Ectodermal cell (in vitro differentiated cells): ENCODE results near the gene SEC61A1.

Experiments used
- H3K27ac ChIP-seq: 2 replicates; pipeline ENCODE4 v1.7.0; 2013; ENCODE audit warnings: mild to moderate bottlenecking, low read depth, low read length; ENCODE audit not compliant: insufficient read depth, poor library complexity, severe bottlenecking
- H3K27me3 ChIP-seq: 2 replicates; pipeline ENCODE4 v1.7.0; 2013; ENCODE audit warnings: mild to moderate bottlenecking, low read length; ENCODE audit not compliant: insufficient read depth, control insufficient read depth, poor library complexity, severe bottlenecking
- H3K36me3 ChIP-seq: one replicate; pipeline ENCODE4 v1.7.0; 2013; ENCODE audit warnings: low read length; ENCODE audit not compliant: control insufficient read depth, insufficient read depth
- H3K4me1 ChIP-seq: one replicate; pipeline ENCODE4 v1.7.0; 2013; ENCODE audit warnings: low read length; ENCODE audit not compliant: control insufficient read depth, insufficient read depth
- H3K4me3 ChIP-seq: 2 replicates; pipeline ENCODE4 v1.7.0; 2013; ENCODE audit warnings: low read depth, low read length, control low read depth; ENCODE audit not compliant: insufficient read depth
- H3K9me3 ChIP-seq: 2 replicates; pipeline ENCODE4 v1.7.0; 2013; ENCODE audit warnings: mild to moderate bottlenecking, low read length, moderate library complexity; ENCODE audit not compliant: control insufficient read depth
- WGBS, 2 experiments: methylation state at CpG; one replicate each; pipeline ENCODE4 v1.1.7; 2013; ENCODE audit warnings: missing lambda C conversion rate in 2 of 2; 5-methylcytosine and 5-hydroxymethylcytosine counted together

The SEC61A1 gene

GRCh38 chr3:128021768-128022372 is 30.4 kb upstream of the SEC61A1 start:
- Histone ChIP-seq H3K27ac (no peak overlapping the region), H3K27me3 (no peaks in the 10 kb centered on the region), H3K4me3 (no peak overlapping the region), H3K9me3 (no peaks in the 10 kb centered on the region), H3K4me1 (no peaks in the 10 kb centered on the region), H3K36me3 (no peaks in the 10 kb centered on the region)
- 89 to 91% methylated on average over 10 of the region's 10 CpGs for WGBS, 2 experiments

GRCh38 chr3:128033102-128033501 is 19.1 kb upstream of the SEC61A1 start:
- Histone ChIP-seq H3K27ac (no peak overlapping the region), H3K4me1 (no peaks in the 10 kb centered on the region), H3K9me3 (no peaks in the 10 kb centered on the region), H3K36me3 (no peaks in the 10 kb centered on the region), H3K4me3 (no peak overlapping the region), H3K27me3 (no peaks in the 10 kb centered on the region)

- 79 to 88% methylated on average over 1 of the region's 1 CpG for whole genome bisulfite sequencing, 2 experiments
Observed at GRCh38 chr3:128036119-128036518, 16.1 kb upstream of the SEC61A1 start.

GRCh38 chr3:128040041-128040440 is 12.2 kb upstream of the SEC61A1 start:
- 81 to 97% methylated on average over 3 of the region's 3 CpGs for WGBS, 2 experiments

More at GRCh38 chr3:128036119-128036518, 16.1 kb upstream of the SEC61A1 start:
- Histone ChIP-seq H3K27me3 (peaks cover 10% of the 10 kb centered on the region), H3K27ac (no peak overlapping the region), H3K4me1 (no peaks in the 10 kb centered on the region), H3K4me3 (no peak overlapping the region), H3K9me3 (no peaks in the 10 kb centered on the region), H3K36me3 (no peaks in the 10 kb centered on the region)

GRCh38 chr3:128040660-128041059 is 11.6 kb upstream of the SEC61A1 start:
- Histone ChIP-seq H3K36me3 (no peaks in the 10 kb centered on the region), H3K27ac (no peak overlapping the region), H3K4me1 (no peaks in the 10 kb centered on the region), H3K9me3 (no peaks in the 10 kb centered on the region), H3K4me3 (no peak overlapping the region), H3K27me3 (peaks cover 21% of the 10 kb centered on the region)
- whole genome bisulfite sequencing, 2 experiments, result 71 to 80% methylated on average over 1 of the region's 1 CpG

More at GRCh38 chr3:128040041-128040440, 12.2 kb upstream of the SEC61A1 start:
- peaks cover 21% of the 10 kb centered on the region for H3K27me3 ChIP-seq
- no peaks in the 10 kb centered on the region for H3K36me3 ChIP-seq
- H3K4me1 ChIP-seq, result no peaks in the 10 kb centered on the region
- H3K4me3 ChIP-seq, result no peak overlapping the region
- no peak overlapping the region for H3K27ac ChIP-seq
- no peaks in the 10 kb centered on the region for H3K9me3 ChIP-seq

- Histone ChIP-seq H3K4me3 (no peak overlapping the region), H3K9me3 (no peaks in the 10 kb centered on the region), H3K36me3 (no peaks in the 10 kb centered on the region), H3K4me1 (no peaks in the 10 kb centered on the region), H3K27ac (no peak overlapping the region), H3K27me3 (peaks cover 21% of the 10 kb centered on the region)
- WGBS, 2 experiments, result 78 to 100% methylated on average over 1 of the region's 1 CpG
Observed at GRCh38 chr3:128041344-128041743, 10.9 kb upstream of the SEC61A1 start.

- 82 to 90% methylated on average over 3 of the region's 3 CpGs for WGBS, 2 experiments
- peaks cover 12% of the 10 kb centered on the region for H3K4me1 ChIP-seq
- H3K27ac ChIP-seq, result no peak overlapping the region
- H3K9me3 ChIP-seq, result no peaks in the 10 kb centered on the region
- H3K36me3 ChIP-seq, result peaks cover 8% of the 10 kb centered on the region
- H3K27me3 ChIP-seq, result peaks cover 4% of the 10 kb centered on the region
- no peak overlapping the region for H3K4me3 ChIP-seq
Observed at GRCh38 chr3:128050597-128050996, 1.6 kb upstream of the SEC61A1 start.

- H3K27me3 ChIP-seq, result peaks cover 4% of the 10 kb centered on the region
- peaks cover 12% of the 10 kb centered on the region for H3K4me1 ChIP-seq
- no peak overlapping the region for H3K27ac ChIP-seq
- WGBS, 2 experiments, result 14 to 15% methylated on average over 10 of the region's 10 CpGs
- peaks cover 12% of the 10 kb centered on the region for H3K36me3 ChIP-seq
- H3K4me3 ChIP-seq, result peak overlapping the region; percentile 78
- H3K9me3 ChIP-seq, result no peaks in the 10 kb centered on the region
Observed at GRCh38 chr3:128051459-128051836, 789 bp upstream of the SEC61A1 start.

- Histone ChIP-seq H3K4me1 (peaks cover 12% of the 10 kb centered on the region), H3K9me3 (no peaks in the 10 kb centered on the region), H3K27ac (no peak overlapping the region), H3K27me3 (no peaks in the 10 kb centered on the region), H3K4me3 (peak overlapping the region; percentile 89), H3K36me3 (peaks cover 14% of the 10 kb centered on the region)
- 4 to 6% methylated on average over 33 of the region's 33 CpGs for WGBS, 2 experiments
Observed at GRCh38 chr3:128052595-128053351, 536 bp downstream of the SEC61A1 start.

- Histone ChIP-seq H3K9me3 (no peaks in the 10 kb centered on the region), H3K27ac (no peak overlapping the region), H3K27me3 (no peaks in the 10 kb centered on the region), H3K4me3 (peak overlapping the region; percentile 89), H3K36me3 (peaks cover 17% of the 10 kb centered on the region), H3K4me1 (peaks cover 12% of the 10 kb centered on the region)
- WGBS, 2 experiments, result 74 to 91% methylated on average over 4 to 6 of the region's 6 CpGs
Observed at GRCh38 chr3:128053614-128054013, 1.4 kb downstream of the SEC61A1 start.
